Sciatic nerve (tissue), 1 donor: ENCODE data around the gene BTNL8. TPM values are rescaled to one million over a fixed set of nuclear protein-coding genes. Genes with fewer than 3 reads are reported as not detected.

Experiments used
- total RNA-seq: library from RNA; stranded (reverse); fragmentation: NEBNext Ultra II Directional; extraction: Animal tissue kit (Norgen Biotek cat#: 25700); gene quantifications from one replicate; pipeline ENCODE4 v1.2.1, GENCODE V29; 2021
- donor health status: DM: no; HTN: no; CAD: no.

Gene BTNL8
- total RNA-seq, 1 donor from 2014 or later: 0.53 TPM

Other genes starting within 250 kb of the BTNL8 start
- 11.7 TPM for gene FLT4, start 249.6 kb upstream of the BTNL8 start, total RNA-seq
- not detected for gene OR2Y1, start 159.1 kb upstream of the BTNL8 start, total RNA-seq
- gene MGAT1, start 96.4 kb upstream of the BTNL8 start, total RNA-seq: 131 TPM
- gene ZFP62, start 37.9 kb upstream of the BTNL8 start, total RNA-seq: 29.9 TPM
- not detected for gene BTNL3, start 89.7 kb downstream of the BTNL8 start, total RNA-seq
- 105 TPM for gene BTNL9, start 141.1 kb downstream of the BTNL8 start, total RNA-seq
- not detected for gene OR2V1, start 232.0 kb downstream of the BTNL8 start, total RNA-seq
- not detected for gene OR2V2, start 248.4 kb downstream of the BTNL8 start, total RNA-seq